ENCODE measurements around the gene BRCA2. TPM values are rescaled to one million over a fixed set of nuclear protein-coding genes. Genes with fewer than 3 reads are reported as not detected.

The BRCA2 gene
- total RNA-seq, 4 donors from 2014 or later, result 0.56 to 6.3 (median 0.82) TPM

DNA sequence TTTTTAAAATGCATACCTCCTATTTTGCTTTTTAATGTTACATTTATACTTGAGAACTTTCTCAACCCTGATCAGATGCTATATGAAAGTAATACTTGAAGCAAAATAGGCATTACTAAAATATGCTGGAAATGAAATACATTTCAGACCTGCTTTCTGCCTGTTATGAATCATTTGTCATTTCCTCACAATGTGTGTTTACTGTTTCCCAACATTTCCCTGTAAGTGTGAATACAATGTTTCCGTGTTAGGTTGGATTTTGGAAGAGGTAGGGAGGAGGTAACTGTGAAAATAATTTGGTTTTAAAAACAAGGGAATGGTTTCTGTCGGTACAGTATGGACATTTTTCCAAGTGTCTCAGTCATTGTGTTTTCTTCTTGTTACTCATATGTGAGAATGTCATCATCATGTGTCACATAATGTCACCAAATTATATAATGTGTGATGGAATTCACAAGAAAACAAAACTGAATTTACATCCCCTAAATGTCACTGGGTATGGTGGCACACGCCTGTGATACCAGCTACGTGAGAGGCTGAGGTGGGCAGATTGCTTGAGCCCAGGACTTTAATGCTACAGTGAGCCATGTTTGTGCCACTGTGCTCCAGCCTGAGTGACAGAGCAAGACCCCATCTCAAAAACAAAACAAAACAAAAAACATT lies 43.2 kb upstream of the BRCA2 start:
- Histone ChIP-seq H3K4me3 (replicated peaks in 1 of 3) (no peak overlapping the region), H3K9me3 (no peaks in the 10 kb centered on the region), H3K4me1 (no peaks in the 10 kb centered on the region), H3K36me3 (peaks cover 4% of the 10 kb centered on the region in 2 donors), H3K27ac (peak overlapping the region in 1 of 3 donors; percentile 20), H3K27me3 (no peaks in the 10 kb centered on the region)
- intact Hi-C loops (cut with DNase I), result no loop called here
- 85 to 86% methylated on average over 4 of the region's 4 CpGs for WGBS, 2 donors
- DNase-seq, result no peak
- TF ChIP-seq POLR2A (IDR thresholded peaks at IDR 0.05), result no peak
- TF ChIP-seq, protein P1, sequence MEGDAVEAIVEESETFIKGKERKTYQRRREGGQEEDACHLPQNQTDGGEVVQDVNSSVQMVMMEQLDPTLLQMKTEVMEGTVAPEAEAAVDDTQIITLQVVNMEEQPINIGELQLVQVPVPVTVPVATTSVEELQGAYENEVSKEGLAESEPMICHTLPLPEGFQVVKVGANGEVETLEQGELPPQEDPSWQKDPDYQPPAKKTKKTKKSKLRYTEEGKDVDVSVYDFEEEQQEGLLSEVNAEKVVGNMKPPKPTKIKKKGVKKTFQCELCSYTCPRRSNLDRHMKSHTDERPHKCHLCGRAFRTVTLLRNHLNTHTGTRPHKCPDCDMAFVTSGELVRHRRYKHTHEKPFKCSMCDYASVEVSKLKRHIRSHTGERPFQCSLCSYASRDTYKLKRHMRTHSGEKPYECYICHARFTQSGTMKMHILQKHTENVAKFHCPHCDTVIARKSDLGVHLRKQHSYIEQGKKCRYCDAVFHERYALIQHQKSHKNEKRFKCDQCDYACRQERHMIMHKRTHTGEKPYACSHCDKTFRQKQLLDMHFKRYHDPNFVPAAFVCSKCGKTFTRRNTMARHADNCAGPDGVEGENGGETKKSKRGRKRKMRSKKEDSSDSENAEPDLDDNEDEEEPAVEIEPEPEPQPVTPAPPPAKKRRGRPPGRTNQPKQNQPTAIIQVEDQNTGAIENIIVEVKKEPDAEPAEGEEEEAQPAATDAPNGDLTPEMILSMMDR (IDR thresholded peaks at IDR 0.05), result no peak

DNA sequence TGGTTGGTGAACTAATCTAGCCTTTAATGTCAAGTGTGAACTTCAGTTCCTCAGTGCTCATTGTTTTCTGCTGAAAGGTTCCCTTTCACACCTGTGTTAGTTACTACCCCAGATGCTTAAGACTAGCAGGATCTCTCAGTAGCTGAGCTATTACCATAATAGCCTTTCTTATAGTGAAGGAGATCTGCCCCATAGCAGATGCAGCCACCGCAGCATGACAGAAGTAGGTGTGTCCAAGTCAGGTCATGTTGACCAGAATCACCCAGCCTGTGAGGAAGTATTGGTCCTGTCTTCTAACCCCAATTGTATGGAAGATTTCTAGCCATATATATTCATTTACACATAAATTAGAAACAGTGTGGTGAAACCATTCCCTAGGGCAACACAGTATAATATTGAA lies 37.5 kb upstream of the BRCA2 start:
- Histone ChIP-seq H3K4me3 (replicated peaks in 1 of 3) (no peak overlapping the region), H3K36me3 (peaks cover 4 to 14% of the 10 kb centered on the region in 2 donors), H3K4me1 (no peaks in the 10 kb centered on the region), H3K27ac (no peak overlapping the region), H3K9me3 (no peaks in the 10 kb centered on the region), H3K27me3 (no peaks in the 10 kb centered on the region)
- intact Hi-C loops (cut with DNase I), result no loop called here
- no peak for DNase-seq
- WGBS, 2 donors, result 46 to 62% methylated on average over 1 of the region's 1 CpG
- TF ChIP-seq, protein P1 (IDR thresholded peaks at IDR 0.05), result no peak

DNA sequence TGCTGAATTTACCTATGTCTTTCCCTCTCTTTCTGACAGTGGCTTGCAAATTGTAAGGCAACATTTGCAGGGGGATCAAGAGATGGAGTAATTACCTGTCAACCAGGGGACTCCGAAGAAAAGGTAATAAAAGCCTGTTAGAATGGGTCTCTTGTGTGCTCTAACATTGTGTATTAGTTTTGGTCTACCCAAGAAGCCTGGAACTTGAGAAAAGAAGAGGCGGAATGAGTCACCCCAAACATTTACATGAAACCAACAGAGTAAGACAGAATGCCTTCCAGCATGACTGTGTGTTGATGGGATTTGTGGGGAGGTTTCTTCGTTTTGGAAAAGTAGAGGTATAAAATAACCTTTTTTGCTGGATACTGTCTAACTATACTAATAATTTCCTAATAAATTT lies 36.9 kb upstream of the BRCA2 start:
- Histone ChIP-seq H3K4me3 (replicated peaks in 1 of 3) (no peak overlapping the region), H3K36me3 (peaks cover 4 to 14% of the 10 kb centered on the region in 2 donors), H3K27ac (no peak overlapping the region), H3K27me3 (no peaks in the 10 kb centered on the region), H3K4me1 (no peaks in the 10 kb centered on the region), H3K9me3 (no peaks in the 10 kb centered on the region)
- intact Hi-C loops (cut with DNase I), result no loop called here
- no peak for DNase-seq
- 93% methylated on average over 3 of the region's 3 CpGs for WGBS, 2 donors
- TF ChIP-seq POLR2A (IDR thresholded peaks at IDR 0.05), result no peak
- TF ChIP-seq, protein P1 (IDR thresholded peaks at IDR 0.05), result no peak

- TF ChIP-seq POLR2A (IDR thresholded peaks at IDR 0.05), result no peak
- TF ChIP-seq, protein P1 (IDR thresholded peaks at IDR 0.05), result no peak
- intact Hi-C loops (cut with DNase I), result no loop called here
- no peak overlapping the region for H3K27ac ChIP-seq
- H3K27me3 ChIP-seq, result no peaks in the 10 kb centered on the region
- no peak for DNase-seq
- H3K4me3 ChIP-seq (replicated peaks in 1 of 3), result no peak overlapping the region
- peaks cover 0 to 14% of the 10 kb centered on the region in 2 donors for H3K36me3 ChIP-seq
- H3K4me1 ChIP-seq, result peaks cover 12 to 17% of the 10 kb centered on the region in 2 donors
- H3K9me3 ChIP-seq, result no peaks in the 10 kb centered on the region
- 87 to 88% methylated on average over 1 of the region's 1 CpG for WGBS, 2 donors
These were observed 34.2 kb upstream of the BRCA2 start for GRCh38 chr13:32281096-32281495.

DNA sequence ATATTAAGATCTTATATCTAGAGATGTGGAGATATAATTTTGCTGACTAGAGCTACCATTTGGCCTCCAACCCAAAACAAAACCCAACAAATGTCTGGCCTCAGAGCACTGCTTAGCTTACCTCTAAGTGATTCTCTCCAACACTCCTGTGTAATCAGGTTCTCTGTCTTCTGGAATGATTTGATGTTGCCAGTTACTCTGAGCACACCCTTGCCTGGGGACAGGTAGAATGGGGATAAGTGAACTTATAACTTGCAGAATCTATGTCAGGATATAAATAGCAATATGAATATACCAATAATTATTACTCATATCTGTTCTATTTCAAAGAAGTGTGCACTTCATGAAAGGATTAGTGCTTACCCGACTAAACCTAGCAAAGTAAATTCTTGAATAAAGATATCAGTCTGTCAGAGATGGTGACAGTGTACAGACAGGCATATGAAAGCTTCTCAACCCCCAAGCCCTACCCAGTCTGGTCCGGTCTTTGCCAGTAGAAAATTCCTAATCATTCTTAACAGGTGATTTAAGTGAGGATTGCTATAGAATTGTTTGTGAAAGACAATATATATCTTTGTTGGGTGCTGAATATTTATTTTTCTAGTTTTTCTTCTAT lies 33.1 kb upstream of the BRCA2 start:
- peaks cover 0 to 14% of the 10 kb centered on the region in 2 donors for H3K36me3 ChIP-seq
- no peak overlapping the region for H3K27ac ChIP-seq
- no peaks in the 10 kb centered on the region for H3K9me3 ChIP-seq
- H3K27me3 ChIP-seq, result no peaks in the 10 kb centered on the region
- TF ChIP-seq, protein P1 (IDR thresholded peaks at IDR 0.05), result no peak
- no peak for TF ChIP-seq POLR2A (IDR thresholded peaks at IDR 0.05)
- intact Hi-C loops (cut with DNase I), result no loop called here
- no peak overlapping the region for H3K4me3 ChIP-seq (replicated peaks in 1 of 3)
- H3K4me1 ChIP-seq, result peaks cover 12 to 17% of the 10 kb centered on the region in 2 donors
- no peak for DNase-seq
- WGBS, 2 donors, result 81 to 96% methylated on average over 2 of the region's 2 CpGs

Measured in thyroid gland (tissue), 4 donors.